Bronchial epithelial cell (primary cell): Measurements from ENCODE around the gene RING1. TPM values are rescaled to one million over a fixed set of nuclear protein-coding genes. Genes with fewer than 3 reads are reported as not detected.

Experiments
- DNase-seq: peaks from one replicate; pipeline ENCODE4 v3.0.0-alpha.2; 2010; ENCODE audit warnings: low read depth
- FAIRE-seq: peaks from 2 replicates; lab custom pipeline; 2011; peaks lifted over from hg19 to GRCh38; lab: Jason Lieb, UNC
- H3K27me3 ChIP-seq: 2 replicates; pipeline ENCODE4 v1.5.1; 2011; ENCODE audit warnings: low read length; ENCODE audit not compliant: control insufficient read depth, insufficient read depth
- H3K36me3 ChIP-seq: 2 replicates; pipeline ENCODE4 v1.5.1; 2011; ENCODE audit warnings: low read length; ENCODE audit not compliant: control insufficient read depth, insufficient read depth
- H3K4me3 ChIP-seq: 2 replicates; pipeline ENCODE4 v1.5.1; 2011; ENCODE audit warnings: mild to moderate bottlenecking, low read depth, low read length, control low read depth
- total RNA-seq: library from RNA; depleted of rRNA; stranded (reverse); fragments of >200 nt; gene quantifications from 2 replicates; pipeline ENCODE4 v1.2.1, GENCODE V29; 2014
- TF ChIP-seq, protein P1 (sequence below): IDR thresholded peaks from 2 replicates; pipeline ENCODE4 v1.5.1; 2011; ENCODE audit warnings: mild to moderate bottlenecking, moderate library complexity, low read length, control low read depth, inconsistent platforms; ENCODE audit not compliant: insufficient read depth, severe bottlenecking

The RING1 gene
- total RNA-seq, 1 donor from 2014 or later: 43.4 TPM

DNA sequence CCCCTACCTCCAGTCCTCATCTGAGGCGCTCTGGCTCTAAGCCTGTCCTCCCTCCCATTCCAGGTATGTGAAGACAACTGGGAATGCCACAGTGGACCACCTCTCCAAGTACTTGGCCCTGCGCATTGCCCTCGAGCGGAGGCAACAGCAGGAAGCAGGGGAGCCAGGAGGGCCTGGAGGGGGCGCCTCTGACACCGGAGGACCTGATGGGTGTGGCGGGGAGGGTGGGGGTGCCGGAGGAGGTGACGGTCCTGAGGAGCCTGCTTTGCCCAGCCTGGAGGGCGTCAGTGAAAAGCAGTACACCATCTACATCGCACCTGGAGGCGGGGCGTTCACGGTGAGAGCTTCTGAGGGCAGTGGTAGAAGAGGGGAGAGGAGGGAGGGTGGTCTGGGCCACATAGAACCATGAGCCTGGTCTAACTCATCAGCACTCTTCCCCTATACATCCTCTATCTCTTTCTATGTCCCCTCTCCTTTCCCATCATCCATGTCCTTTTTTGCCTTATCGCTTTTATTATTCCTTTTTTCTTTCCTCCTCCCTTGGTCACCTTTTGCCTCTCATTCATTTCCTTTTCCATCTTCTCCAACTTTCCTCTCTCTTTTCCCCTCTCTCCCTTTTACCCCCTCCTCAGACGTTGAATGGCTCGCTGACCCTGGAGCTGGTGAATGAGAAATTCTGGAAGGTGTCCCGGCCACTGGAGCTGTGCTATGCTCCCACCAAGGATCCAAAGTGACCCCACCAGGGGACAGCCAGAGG, 3.5 kb downstream of the RING1 start:
- Histone ChIP-seq H3K4me3 (no peak overlapping the region), H3K36me3 (peaks cover 6% of the 10 kb centered on the region), H3K27me3 (no peaks in the 10 kb centered on the region)
- DNase-seq (no peak), FAIRE-seq (no peak)
- TF ChIP-seq, protein P1, sequence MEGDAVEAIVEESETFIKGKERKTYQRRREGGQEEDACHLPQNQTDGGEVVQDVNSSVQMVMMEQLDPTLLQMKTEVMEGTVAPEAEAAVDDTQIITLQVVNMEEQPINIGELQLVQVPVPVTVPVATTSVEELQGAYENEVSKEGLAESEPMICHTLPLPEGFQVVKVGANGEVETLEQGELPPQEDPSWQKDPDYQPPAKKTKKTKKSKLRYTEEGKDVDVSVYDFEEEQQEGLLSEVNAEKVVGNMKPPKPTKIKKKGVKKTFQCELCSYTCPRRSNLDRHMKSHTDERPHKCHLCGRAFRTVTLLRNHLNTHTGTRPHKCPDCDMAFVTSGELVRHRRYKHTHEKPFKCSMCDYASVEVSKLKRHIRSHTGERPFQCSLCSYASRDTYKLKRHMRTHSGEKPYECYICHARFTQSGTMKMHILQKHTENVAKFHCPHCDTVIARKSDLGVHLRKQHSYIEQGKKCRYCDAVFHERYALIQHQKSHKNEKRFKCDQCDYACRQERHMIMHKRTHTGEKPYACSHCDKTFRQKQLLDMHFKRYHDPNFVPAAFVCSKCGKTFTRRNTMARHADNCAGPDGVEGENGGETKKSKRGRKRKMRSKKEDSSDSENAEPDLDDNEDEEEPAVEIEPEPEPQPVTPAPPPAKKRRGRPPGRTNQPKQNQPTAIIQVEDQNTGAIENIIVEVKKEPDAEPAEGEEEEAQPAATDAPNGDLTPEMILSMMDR: no peak

DNA sequence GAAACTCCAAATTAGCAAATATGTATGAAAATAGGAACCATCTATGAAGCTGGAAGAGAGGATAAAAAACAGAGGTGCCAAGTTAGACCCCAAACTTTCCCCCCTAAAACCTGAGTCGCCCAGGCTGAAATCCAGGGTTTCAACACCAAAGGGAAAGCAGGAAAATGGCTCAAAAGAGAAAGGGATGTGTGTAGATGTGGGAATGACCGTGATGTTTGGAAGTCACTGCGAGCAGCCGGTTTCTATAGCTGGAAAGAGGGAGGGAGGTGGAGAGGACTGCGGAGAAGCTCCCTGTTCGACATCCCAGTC, 4.5 kb downstream of the RING1 start:
- FAIRE-seq (no peak), DNase-seq (no peak)
- H3K27me3 ChIP-seq: no peaks in the 10 kb centered on the region
- peaks cover 6% of the 10 kb centered on the region for H3K36me3 ChIP-seq
- H3K4me3 ChIP-seq: peak overlapping the region; percentile 47
- TF ChIP-seq, protein P1: no peak

DNA sequence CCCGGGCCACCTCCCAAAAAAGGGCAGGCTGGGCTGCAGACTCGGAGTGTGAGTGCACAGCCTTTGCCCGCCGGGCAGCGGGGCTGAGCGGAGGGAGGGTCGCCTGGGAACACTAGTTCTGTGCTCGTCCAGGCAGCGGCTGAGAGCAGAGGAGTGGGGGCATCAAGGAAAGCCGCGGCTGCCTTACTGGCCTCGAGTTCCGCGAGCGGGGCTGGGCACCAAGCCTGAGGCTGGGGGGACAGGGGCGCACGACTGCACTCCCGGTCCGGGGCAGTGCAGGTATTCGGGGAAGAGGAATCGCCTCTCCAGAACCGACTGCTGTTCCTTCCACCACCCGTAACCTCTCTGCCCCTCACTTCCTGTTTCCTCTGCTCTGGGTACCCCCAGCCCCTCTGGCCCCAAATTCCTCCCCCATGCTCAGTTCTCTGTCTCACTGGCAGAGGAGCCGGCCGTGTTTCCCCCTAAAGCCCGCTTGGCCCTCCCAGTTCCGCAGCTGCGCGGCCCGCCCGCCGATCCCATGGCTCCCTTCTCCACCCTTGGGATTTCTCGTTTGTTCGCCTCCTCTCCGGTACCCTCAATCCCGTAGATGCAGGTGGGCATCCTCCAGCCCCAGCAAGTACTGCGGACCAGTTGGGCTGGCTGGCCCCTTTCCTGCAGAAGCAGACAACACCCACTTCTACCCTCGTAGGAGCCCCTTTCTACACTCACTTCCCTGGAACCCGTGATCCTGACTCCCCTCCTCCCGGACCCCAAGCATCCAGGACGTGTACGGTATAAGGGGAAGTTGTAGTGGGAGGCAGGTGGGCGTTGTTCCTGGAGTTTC, 5.1 kb downstream of the RING1 start:
- TF ChIP-seq, protein P1: no peak
- H3K27me3 ChIP-seq: no peaks in the 10 kb centered on the region
- no peak for DNase-seq
- no peak for FAIRE-seq
- peak overlapping the region; percentile 47 for H3K4me3 ChIP-seq
- peaks cover 6% of the 10 kb centered on the region for H3K36me3 ChIP-seq

DNA sequence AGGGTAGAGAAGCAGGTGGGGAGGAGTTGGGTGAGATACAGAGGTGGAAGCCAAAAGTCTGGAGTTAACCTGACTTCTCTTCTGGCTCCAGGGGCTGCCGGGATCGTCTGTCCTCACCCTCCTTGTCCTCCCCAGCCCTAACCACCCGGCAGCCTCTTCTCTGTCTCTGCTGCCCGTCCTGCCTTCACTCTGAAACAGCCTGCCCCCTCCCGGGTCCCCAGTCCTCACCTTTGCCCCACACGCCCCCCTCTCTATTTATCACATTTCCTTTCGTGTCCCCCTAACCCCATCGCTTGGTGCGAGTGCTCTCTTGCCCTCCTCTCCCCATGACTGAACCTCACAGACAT, 5.7 kb downstream of the RING1 start:
- TF ChIP-seq, protein P1: no peak
- Histone ChIP-seq H3K4me3 (peak overlapping the region; percentile 47), H3K36me3 (peaks cover 6% of the 10 kb centered on the region), H3K27me3 (no peaks in the 10 kb centered on the region)
- no peak for FAIRE-seq
- DNase-seq: no peak

DNA sequence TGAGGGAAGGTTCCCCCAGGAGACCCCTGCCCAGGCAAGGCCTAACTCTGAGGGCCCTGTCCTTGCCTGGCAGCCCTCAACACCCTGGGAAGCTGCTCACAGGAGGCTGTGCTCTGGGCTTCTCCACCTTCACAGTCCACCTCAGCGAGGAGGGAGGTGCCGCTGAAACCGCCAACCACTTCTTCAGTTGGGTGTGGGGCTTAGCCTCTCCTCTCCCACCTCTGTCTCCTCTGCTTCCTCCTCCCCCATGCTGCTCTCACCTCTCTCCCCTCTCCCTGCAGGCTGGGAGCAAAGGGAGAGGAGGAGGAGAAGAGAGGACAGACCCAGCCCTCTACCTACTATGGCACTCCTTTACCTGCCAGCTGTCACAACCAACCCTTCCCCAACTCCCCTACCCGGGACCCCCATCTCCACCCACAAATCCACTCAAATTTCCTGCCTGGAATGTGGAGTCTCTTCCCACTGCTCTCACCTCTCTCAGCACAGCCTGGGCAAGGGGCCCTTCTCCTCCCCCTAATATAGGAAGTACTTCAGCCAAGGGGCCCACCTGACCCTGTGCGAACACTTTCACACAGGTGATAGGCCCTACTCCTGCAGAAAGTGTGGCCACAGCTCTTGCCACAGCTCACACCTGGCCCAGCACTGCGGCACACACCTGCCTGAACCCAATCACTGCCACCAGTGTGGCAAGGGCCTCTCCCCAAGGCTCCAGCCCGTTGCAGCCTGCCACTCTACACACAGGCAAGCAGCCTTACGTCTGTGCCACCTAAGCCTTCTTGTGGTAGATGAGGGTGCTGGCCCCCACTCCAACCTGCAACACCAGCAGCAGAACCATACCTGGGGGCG, 7.2 kb downstream of the RING1 start:
- H3K4me3 ChIP-seq: no peak overlapping the region
- DNase-seq (no peak), FAIRE-seq (no peak)
- H3K27me3 ChIP-seq: no peaks in the 10 kb centered on the region
- TF ChIP-seq, protein P1: no peak
- peaks cover 1% of the 10 kb centered on the region for H3K36me3 ChIP-seq
